Right lung (tissue), 5 donors: Measurements from ENCODE around the gene RUNX2. TPM values are rescaled to one million over a fixed set of nuclear protein-coding genes. Genes with fewer than 3 reads are reported as not detected.

Experiments used
- DNase-seq, 2 donors: peaks; one replicate each; pipeline ENCODE4 v3.0.0-alpha.2; 2013
- polyA plus RNA-seq, 5 donors: library from polyadenylated mRNA; unstranded; fragments of 120-200 nt; gene quantifications; one replicate each; pipeline versions ENCODE4 v1.2.1 to v1.2.3, GENCODE V29; 2013; ENCODE audit warnings: inconsistent platforms in 1 of 5, low replicate concordance in 1 of 5; ENCODE audit not compliant: insufficient read length in 5 of 5, insufficient read depth in 1 of 5

RUNX2 gene
- polyA plus RNA-seq, 5 donors = 1.8 to 3.9 (median 3.3) TPM

DNA sequence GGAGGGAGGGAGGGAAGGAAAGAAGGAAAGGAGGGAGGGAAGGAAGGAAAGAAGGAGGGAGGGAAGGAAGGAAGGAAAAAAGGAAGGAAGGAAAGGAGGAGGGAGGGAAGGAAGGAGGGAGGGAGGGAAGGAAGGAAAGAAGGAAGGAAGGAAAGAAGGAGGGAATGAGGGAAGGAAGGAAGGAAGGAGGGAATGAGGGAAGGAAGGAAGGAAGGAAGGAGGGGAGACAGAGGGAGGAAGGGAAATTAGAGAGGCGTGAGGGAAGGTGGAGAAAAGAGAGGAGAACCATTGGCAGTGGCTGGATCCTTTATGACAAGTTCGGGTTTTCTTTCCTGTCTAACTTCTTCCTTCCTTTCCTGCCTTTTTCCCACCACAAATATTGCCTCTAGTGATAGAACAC is 71.9 kb downstream of the RUNX2 start:
- DNase-seq = no peak

DNA sequence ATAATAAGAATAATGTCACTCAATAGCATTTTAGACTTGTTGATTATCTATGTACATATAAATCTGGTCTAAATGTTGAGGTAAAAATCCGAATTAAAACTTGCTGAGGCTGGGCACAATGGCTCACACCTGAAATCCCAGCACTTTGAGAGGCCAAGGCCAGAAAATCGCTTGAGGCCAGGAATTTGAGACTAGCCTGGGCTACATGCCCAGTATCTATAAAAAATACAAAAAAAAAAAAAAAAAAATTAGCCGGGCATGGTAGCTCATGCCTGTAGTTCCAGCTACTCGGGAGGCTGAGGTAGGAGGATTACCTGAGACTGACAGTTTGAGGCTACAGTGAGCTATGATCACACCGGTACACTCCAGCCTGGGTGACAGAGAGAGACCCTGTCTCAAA is 83.8 kb downstream of the RUNX2 start:
- DNase-seq = no peak

DNA sequence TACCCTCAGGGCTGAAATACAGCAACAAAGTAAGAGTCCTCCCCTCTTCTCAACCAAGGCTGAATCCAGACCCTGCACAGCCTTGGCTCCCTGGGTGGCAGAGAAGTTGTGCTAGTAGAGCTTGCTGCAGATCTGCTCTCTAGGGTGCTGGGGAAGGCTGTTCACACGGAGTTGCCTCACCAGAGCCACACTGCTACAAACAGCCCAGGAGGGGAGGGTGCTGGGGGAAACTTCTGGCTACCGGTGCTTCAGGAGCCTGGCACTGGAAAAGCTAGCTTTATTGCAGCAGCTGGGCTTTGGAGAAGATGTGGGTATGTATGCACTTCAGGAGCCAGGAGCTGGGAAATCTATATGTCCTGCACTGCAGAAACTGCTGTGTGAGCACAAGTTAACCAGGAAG is 87.2 kb downstream of the RUNX2 start:
- no peak for DNase-seq

DNA sequence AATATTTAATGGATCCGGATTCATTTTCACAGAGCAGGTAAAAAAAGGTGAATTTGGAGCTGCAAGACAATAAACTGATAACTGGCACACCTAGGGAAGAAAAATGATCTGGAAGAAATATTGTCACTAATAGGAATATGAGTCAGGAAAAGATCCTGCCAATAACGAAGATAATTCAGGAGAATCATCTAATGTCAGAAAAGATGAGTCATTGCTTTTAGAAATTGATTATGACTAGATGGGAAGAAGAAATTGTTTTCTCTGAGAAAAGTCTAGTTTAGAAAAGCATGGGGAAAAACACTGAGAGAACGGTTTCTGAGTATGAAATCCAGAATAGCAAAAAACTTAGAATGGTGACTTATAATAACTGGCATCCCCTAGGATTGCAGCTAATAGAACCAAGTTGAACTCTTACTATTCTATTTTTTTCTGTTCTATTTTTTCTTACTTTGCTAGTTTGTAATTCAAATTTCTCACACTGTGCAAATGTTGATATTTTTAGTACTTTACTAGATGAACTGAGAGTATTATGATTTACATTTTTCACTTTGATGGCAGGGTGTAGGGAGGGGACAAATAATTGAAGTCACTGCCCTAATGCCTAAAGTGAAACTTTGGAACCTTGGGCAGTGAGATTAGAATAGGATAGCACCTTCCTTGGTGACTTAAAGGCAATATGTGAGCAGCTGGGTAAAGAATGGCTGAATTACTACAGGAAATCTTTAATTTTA is 87.8 kb downstream of the RUNX2 start:
- no peak for DNase-seq

DNA sequence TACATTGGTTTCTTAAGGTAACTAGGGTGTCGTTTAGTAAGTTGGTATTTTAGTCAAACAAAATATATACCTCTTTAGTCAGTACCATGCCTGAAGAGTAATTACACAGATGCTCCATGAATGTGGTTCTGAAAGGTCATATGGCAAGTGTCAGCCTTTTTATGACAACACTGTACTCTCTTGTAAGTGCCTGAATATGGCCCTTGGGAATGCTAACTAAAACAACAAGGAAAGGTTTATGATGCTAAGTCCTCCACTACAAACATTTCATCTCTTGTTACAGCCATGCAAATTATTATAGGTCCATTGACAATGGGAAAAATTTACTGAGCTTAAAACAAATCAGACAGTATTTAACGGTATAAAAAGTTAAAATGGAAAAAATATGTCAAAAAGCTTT is 88.6 kb downstream of the RUNX2 start:
- DNase-seq = no peak

DNA sequence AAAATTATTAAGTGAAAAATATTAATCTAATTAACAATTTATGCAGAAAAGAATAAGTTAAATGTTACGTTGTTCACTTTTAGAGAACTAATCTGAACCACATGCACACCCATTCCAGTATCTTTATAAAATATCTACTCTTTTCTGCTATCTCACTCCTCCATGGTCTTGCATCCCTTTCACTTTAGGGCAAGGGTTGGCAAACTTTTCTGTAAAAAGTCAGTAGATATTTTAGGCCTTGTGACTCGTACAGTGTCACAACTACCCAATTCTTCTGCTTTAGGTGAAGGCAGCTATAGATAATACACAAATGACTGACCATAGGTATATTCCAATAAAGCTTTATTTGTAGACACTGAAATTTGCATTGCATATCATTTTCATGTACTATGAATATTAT is 89.3 kb downstream of the RUNX2 start:
- no peak for DNase-seq

DNA sequence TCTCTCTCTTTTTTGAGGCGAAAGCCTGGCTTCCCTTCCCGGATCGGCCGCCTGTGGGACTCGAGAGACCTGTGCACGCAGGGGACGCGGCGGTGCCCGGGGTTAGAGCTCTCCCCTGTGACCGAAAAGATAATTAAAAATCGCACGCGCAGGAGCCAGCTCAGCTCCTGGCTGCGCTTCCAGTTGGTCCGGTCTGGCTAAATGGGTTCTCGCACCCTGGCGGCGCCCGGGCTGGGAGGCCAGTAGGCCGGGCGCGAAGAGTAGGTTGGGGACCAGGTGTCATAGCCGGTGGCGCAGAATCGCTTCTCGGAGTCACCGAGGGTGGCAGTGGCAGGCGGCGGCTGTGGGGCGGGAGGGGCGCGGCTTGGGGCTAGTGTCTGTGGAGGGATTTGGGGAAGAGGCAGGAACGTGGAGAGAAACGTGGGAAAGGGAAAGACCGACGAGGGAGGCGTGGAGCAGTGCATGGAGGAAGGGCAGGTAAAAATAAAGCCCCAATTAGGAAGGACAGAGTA is 91.5 kb downstream of the RUNX2 start:
- DNase-seq = peak; percentile 66 to 67

DNA sequence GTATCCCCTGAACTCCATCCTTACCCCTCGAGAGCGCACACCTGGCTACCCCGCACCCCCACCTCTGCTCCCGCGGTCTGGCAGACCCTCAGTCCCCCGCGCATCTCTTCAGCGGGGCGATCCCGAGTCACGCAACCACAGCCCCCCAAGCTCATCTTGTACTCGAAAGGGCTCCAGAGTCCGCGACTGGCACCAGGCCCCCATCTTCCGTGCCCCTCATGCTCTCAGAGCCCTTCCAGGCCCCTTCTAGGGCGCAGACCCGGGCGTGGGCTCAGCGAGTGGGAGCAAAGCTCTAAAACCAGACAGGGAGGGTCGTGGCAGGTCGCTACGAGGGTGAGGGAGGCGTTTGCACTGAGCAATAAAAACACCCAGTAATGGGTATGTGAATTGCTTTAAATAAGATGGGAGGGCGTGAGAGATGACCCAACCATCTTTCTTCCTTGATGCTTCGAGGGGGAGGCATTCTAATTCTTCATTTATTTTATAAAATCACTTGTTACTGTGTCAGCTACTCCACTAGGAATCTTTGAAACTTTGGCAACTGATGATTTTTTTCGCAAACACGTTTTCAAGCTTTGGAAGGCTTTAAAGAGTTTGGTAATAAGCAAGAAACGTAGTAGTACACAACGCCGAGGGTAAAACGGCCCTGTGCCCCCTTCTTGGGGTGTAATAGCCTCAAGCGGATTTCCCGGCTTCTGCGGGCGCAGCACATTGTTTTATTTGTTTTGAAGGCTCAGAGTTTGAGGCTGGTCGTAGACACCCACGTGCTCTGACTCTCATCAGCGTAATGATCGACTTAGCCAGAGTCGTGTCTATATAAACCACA is 92.2 kb downstream of the RUNX2 start:
- no peak for DNase-seq

DNA sequence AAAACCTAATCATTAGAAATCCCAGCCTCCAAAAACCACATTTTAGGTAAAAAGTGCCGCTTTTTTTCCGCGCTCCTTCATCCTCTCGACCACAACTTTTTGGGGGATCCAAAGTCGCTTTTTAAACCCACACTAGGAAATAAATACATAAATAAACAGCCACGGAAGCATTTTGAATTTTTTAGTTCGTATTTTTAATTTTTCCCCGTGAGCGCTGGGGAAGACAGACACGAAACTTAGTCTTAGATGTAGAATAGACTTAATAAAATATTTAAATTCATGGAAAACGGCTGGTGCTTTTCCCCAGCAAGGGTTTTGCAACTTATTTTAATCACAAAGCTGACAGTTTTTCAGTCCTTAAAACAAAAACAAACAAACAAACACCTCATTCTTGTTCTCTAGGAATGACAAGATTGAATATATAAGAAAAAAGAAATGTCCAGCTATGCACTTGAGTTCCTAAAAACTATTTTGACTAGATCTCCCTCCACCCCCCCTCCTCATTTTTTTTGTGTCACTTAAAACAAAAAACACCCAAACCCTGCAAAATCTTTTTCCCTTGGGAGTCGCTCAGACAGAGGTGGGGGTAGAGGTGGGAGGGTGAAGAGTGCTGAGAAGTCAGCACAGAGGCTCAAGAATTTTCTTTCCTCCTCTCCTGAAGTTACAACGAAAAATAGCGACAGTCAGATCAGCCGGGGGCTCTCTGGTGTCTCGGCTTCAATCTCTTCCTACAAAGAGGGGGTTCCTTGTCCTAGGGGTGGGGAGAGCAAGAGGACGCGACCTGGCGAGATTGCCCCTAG is 93.0 kb downstream of the RUNX2 start:
- DNase-seq = no peak

DNA sequence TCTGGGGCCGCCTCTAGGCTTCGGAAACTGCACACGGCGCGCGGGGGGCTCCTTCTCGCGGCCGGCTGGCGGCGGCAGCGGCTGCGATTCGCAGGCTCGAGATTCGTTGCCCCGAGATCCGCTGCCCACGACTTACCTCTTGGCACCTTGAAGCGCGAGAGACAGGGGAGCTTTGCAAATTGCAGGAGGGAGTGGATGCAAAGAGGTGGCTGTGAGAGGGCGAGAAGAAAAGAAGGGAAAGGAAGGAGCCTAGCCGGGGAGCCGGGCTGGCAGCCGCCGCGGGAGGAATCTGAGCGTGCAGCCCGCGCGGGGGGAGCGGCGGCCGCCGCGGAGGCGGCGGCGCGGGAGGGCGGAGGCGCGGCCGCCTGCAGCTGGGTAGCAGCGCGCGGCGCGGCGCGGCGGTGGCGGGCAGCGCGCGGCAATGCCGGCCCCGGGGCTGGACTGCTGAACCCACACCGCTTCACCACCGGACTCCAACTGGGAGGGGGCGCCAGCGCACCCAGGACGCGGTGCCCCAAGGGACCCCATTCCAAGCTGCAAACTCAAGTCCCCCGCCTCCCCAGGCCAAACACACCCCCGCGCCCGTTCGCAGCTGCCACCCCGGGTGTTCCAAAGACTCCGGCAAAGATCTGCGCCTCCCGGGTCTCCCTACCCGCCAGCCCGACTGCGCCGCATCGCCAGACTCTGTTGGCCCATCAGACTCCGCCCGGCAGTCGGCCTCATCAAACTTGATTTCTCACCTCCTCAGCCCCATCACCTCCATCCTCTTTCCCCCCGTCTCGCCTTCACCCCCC is 93.8 kb downstream of the RUNX2 start:
- peak in 1 of 2 donors; percentile 62 for DNase-seq

DNA sequence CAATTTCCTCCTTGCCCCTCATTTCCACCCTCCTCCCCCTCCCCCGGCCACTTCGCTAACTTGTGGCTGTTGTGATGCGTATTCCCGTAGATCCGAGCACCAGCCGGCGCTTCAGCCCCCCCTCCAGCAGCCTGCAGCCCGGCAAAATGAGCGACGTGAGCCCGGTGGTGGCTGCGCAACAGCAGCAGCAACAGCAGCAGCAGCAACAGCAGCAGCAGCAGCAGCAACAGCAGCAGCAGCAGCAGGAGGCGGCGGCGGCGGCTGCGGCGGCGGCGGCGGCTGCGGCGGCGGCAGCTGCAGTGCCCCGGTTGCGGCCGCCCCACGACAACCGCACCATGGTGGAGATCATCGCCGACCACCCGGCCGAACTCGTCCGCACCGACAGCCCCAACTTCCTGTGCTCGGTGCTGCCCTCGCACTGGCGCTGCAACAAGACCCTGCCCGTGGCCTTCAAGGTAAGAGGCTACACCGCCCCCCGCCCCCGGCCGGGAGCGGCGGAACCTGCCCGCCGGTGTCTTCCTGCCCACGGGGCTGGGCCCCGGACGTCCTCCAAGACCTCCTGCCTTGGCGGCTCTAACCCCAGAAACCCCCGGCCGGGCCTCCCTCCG is 94.5 kb downstream of the RUNX2 start:
- DNase-seq = no peak

DNA sequence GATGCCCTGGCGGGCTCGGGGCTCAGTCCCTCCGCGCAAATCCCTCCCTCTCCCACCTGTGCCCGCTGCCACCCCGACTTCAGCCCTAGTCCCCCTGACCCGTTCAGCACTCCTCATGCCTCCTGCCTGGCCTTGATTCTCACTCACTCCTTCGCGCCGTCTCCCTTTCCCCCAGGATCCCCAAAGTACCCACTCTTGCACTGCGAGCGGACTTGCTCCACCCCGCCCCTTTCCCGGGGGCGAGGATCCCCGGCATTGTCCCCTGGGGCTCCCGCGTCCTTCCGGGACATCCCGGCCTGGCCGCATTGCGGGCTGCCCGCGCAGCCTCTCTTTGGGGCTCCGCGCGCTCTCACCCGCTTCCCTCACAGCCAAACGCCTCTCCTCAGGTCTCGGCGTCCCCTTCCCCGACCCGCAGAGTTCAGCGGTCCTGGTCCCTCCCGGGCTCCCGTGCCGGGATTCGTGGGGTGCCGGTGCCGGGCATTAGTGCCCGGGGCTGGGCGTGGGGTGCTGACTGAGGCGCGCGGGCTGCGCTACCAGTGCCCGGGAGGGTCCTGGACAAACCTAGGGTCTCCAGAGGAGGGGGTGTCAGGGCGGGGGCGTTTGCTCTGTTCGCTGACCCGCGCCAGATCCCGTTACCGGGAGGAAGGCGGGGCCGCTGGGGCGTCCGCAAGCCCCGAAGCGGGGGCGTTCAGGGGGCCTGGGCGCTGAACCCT is 95.1 kb downstream of the RUNX2 start:
- no peak for DNase-seq

DNA sequence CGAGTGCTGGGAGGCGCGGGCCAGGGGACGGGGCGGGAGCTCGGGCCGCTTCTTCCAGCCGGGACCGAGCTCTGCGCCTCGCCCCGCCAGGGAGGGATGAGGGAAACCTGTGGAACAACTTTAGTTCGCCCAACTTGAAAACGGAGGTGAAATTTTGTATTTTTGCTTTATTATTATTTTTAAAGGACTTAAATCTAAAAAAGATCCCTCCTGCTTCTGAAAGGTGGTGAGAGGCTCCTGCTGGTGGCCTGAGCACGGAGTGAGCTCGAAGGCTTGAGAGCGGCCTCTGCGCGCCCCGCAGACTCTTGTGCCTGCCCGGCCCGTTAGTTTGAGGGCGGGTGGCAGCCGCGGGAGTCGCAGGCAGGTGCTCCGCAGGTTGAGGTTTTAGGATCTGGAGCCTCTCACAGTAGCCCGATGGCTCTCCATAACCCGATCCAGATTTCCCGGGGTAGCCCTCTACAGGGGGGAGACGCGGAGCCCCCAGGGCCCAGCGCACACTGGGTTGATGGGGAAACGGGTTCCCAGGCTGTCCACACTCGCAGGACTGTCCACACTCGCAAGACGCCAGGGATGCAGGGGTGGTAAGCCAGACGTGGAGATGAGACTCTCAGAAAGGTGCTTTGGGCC is 95.8 kb downstream of the RUNX2 start:
- no peak for DNase-seq

DNA sequence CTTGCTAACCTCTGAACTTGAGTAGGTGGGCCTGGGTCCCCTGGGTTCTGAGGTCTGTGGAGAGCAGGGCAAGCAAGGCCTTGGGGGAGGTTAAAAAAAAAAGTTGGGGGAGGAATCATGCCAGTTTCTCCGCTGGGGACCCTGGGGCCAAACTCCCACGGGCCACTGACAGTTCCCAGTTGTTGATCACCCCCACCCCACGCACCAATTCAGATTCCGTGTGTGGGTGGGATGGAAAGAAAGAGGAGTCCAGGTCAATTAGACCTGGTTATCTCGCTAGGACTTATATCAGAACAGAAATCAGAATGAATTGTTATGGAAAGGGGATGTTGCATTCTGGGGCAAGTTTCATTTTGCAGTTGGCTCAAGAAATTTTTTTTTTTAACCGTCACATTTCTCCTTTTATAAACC is 96.3 kb downstream of the RUNX2 start:
- DNase-seq = no peak

DNA sequence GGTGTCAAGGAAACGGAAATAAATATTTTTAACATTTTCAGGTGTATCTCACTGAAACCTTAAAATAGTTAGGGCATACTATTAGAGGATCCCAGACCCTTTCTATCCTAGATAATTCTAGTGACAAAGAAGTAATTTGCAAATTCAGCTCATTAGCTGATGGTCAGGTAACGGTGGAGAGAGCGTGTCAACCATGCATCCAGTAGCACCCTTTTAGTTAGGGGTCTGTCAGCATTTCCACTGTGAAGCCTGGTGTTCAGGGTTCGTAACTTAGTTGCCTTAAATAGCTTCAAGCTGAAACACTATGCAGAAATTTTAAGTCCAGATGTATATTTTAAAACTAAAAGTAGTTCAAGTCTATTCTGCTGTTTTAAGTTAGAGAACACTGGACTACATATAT is 98.1 kb downstream of the RUNX2 start:
- no peak for DNase-seq

DNA sequence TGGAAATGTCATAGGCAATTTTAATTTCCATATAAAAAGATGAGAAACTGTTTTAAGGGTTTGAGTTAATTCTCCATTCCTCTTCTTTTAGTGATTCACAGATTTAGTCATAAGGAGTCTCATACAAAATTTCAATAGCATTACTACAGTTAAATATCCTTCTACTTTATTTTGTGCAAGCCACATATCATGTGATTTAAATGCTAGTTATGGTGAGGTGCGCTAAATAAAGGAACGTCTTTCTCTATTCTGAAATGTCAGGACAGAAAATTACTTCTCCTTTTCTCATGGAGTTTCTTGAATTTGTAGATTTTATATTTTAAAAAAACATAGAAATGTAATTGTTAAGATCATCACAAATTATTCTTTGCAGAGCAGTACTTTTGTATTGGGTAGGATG is 99.6 kb downstream of the RUNX2 start:
- DNase-seq = no peak

DNA sequence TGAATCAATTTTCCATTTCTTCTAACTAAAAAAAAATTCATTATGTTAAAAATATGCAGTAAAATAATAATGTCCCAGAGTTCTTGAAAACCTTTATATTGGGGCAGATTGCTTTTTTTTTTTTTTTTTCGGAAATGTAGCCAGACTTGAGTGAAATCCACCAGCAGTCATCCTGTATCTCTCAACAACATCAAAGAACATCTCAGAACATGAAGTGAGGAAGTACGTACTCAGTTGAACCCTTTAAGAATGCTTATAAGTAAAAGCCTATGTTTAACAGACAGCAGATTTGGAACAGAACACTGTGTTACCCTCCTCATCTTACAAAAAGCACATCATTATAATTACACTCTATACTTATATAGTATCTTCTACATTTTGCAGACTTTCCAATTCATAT is 100.6 kb downstream of the RUNX2 start:
- no peak for DNase-seq

DNA sequence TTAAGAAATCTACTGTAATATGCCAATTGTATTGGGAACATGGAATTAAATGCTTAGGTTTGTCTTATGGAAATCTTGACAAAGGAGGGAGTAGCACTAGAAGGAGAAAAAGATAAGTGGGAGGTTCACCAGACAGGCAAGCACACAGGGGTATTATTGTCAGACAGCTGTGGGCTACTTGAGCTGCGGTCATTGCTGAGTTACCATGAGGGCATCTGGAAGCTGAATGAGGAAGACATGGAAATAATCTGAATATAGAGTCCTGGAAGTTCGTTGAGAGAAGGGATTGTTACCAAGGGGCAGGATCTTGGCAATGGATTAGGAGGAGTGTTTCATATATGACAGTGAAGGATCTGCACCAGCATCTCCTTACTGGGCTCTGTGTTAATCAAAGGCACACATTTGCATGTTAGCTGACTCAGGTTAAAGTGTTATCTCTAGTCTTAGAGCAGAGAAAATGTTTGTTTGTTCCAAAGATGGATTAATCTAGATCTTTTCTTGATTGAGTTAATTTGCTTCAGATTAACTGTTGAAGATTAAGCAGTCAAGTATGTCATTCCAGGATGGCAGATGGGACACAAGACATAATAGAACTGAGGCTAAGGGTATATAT is 102.6 kb downstream of the RUNX2 start:
- DNase-seq = no peak

DNA sequence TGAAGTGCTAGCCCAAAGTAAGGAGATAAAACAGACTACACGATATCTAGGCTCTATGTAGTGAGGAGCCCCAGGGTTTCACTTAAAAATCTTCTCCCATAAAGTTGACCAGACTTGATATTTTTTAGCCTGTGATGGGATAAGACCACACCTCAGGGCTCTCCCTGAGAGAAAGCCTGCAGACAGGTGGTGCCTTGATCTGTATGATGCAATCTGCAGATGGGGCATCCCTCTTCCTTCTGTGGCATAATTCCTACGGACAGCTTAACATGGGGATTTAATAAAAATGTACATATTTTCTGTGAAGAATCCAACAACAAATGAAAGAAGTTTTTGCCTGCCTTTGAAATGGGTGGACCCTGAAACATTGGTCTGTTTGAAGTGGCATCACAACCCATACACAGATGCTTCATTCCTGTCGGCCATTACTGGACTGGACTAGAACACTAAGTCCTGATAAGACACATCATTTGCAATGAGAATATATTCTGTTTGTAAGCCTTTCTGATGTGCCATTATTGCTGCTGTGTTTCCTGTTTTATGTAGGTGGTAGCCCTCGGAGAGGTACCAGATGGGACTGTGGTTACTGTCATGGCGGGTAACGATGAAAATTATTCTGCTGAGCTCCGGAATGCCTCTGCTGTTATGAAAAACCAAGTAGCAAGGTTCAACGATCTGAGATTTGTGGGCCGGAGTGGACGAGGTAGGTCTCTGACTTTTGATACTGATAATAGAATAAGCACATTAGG is 103.4 kb downstream of the RUNX2 start:
- no peak for DNase-seq
